HCT116 (cell line): Measurements from ENCODE around the gene GFOD2. TPM values are rescaled to one million over a fixed set of nuclear protein-coding genes. Genes with fewer than 3 reads are reported as not detected.

Experiments used
- ATAC-seq: fragments of 200-7000 bp; cut with Tn5 transposase; 2 replicates; pipeline ENCODE4 v1.9.1; 2020; ENCODE audit warnings: mild to moderate bottlenecking, moderate library complexity
- BruUV-seq: library from RNA; stranded (reverse); fragments of 400-500 nt; replicated peaks from 2 replicates; lab custom pipeline; 2021; lab: Mats Ljungman, UMichigan
- CTCF ChIA-PET: fragments of 300-600 bp; sonication (Branson Sonifier 250); formaldehyde crosslinking; loops from one replicate; lab custom pipeline; 2021; ENCODE audit warnings: antibody characterized with exemption; lab: Charles Lee
- POLR2A ChIA-PET: fragments of 300-600, 350-600 bp; sonication (Branson Sonifier 250); formaldehyde crosslinking; loops from one replicate; lab custom pipeline; 2021; ENCODE audit warnings: antibody characterized with exemption; lab: Charles Lee
- RAD21 ChIA-PET, 2 experiments: fragments of 300-600 bp; sonication (Branson Sonifier 250); formaldehyde crosslinking; loops; one replicate each; lab custom pipeline; 2023; ENCODE audit warnings: low total read pairs in 2 of 2; ENCODE audit not compliant: uncharacterized antibody in 2 of 2, unreplicated experiment in 2 of 2, low non-redundant PET in 1 of 2; lab: Charles Lee
- DNase-seq: peaks from one replicate; pipeline ENCODE4 v3.0.0-alpha.2; 2010; ENCODE audit warnings: low read depth, low spot score
- H2AFZ ChIP-seq: fragments of 200-600 bp; shearing (Covaris generic), sonication (generic); 2 replicates; pipeline ENCODE4 v1.6.1; 2017; ENCODE audit warnings: low read depth, mixed run types, mixed read lengths, antibody characterized with exemption, low read length; ENCODE audit not compliant: poor library complexity, severe bottlenecking
- H3K27ac ChIP-seq: 2 replicates; pipeline ENCODE4 v1.5.1; 2012; ENCODE audit warnings: low read depth, low read length
- H3K27me3 ChIP-seq: fragments of 200-600 bp; sonication (generic); 2 replicates; pipeline ENCODE4 v1.6.1; 2016; ENCODE audit warnings: mixed run types, low read length, mixed read lengths; ENCODE audit not compliant: insufficient read depth
- H3K36me3 ChIP-seq, 2 experiments: fragments of 200-500 bp in 1 of 2; fragments of 200-600 bp in 1 of 2; sonication (Bioruptor generic) in 1 of 2; sonication (generic) in 1 of 2; 2 replicates each; pipeline versions ENCODE4 v1.5.1 to v1.6.1; 2014 to 2016; ENCODE audit warnings: low read length in 2 of 2, inconsistent platforms in 1 of 2, mixed read lengths in 1 of 2, mixed run types in 1 of 2; ENCODE audit not compliant: insufficient read depth in 2 of 2, control insufficient read depth in 1 of 2
- H3K4me1 ChIP-seq, 2 experiments: fragments of 200-600 bp in 1 of 2; sonication (generic) in 1 of 2; 2 replicates each; pipeline versions ENCODE4 v1.5.1 to v1.6.1; 2012 to 2017; ENCODE audit warnings: low read length in 2 of 2, inconsistent platforms in 1 of 2, mild to moderate bottlenecking in 1 of 2, mixed read lengths in 1 of 2, mixed run types in 1 of 2, moderate library complexity in 1 of 2; ENCODE audit not compliant: insufficient read depth in 2 of 2, control insufficient read depth in 1 of 2
- H3K4me2 ChIP-seq: fragments of 200-600 bp; sonication (generic); 2 replicates; pipeline ENCODE4 v1.6.1; 2017; ENCODE audit warnings: mixed run types, low read length, mixed read lengths
- H3K4me3 ChIP-seq, 2 experiments: fragments of 200-600 bp in 1 of 2; sonication (generic) in 1 of 2; replicated peaks in 1 of 2; 2 replicates each; pipeline ENCODE4 v1.5.1; 2011 to 2016; ENCODE audit warnings: low read length in 2 of 2, control low read depth in 1 of 2, low read depth in 1 of 2, mild to moderate bottlenecking in 1 of 2, mixed read lengths in 1 of 2, mixed run types in 1 of 2
- H3K79me2 ChIP-seq: fragments of 200-600 bp; sonication (generic); 2 replicates; pipeline ENCODE4 v1.6.1; 2017; ENCODE audit warnings: mild to moderate bottlenecking, mixed run types, low read length, moderate library complexity, mixed read lengths; ENCODE audit not compliant: insufficient read depth
- H3K9ac ChIP-seq: fragments of 200-600 bp; sonication (generic); 2 replicates; pipeline ENCODE4 v1.6.1; 2016; ENCODE audit warnings: low read length, mixed read lengths
- H3K9me2 ChIP-seq: fragments of 200-600 bp; sonication (generic), shearing (Covaris generic); 2 replicates; pipeline ENCODE4 v1.6.1; 2017; ENCODE audit warnings: mixed run types, mild to moderate bottlenecking, moderate library complexity; ENCODE audit not compliant: insufficient read depth
- H3K9me3 ChIP-seq, 2 experiments: fragments of 200-500 bp in 1 of 2; fragments of 200-600 bp in 1 of 2; sonication (Bioruptor generic) in 1 of 2; sonication (generic) in 1 of 2; 2 replicates each; pipeline ENCODE4 v1.6.1; 2014 to 2017; ENCODE audit warnings: low read length in 2 of 2, mixed read lengths in 2 of 2, inconsistent platforms in 1 of 2, low read depth in 1 of 2, mild to moderate bottlenecking in 1 of 2, mixed run types in 1 of 2, moderate library complexity in 1 of 2; ENCODE audit not compliant: control insufficient read depth in 1 of 2, insufficient read depth in 1 of 2
- H4K20me1 ChIP-seq: fragments of 200-600 bp; sonication (generic), shearing (Covaris generic); 2 replicates; pipeline ENCODE4 v1.6.1; 2017; ENCODE audit warnings: mixed run types, mild to moderate bottlenecking, moderate library complexity; ENCODE audit not compliant: insufficient read depth
- CBX3 ChIP-seq: IDR thresholded peaks from 2 replicates; pipeline ENCODE4 v1.6.1; 2012; ENCODE audit warnings: low read depth
- CEBPB ChIP-seq: IDR thresholded peaks from 2 replicates; pipeline ENCODE4 v1.6.1; 2012; ENCODE audit warnings: low read depth
- EGR1 ChIP-seq: IDR thresholded peaks from 2 replicates; pipeline ENCODE4 v1.6.1; 2012; ENCODE audit warnings: low read depth
- ELF1 ChIP-seq: IDR thresholded peaks from 2 replicates; pipeline ENCODE4 v1.6.1; 2012; ENCODE audit warnings: low read depth, borderline replicate concordance
- EZH2 ChIP-seq: fragments of 200-600 bp; sonication (generic); IDR thresholded peaks from 2 replicates; pipeline ENCODE4 v1.6.1; 2017; ENCODE audit warnings: antibody characterized with exemption, mixed run types
- FOSL1 ChIP-seq: IDR thresholded peaks from 2 replicates; pipeline ENCODE4 v1.6.1; 2012; ENCODE audit warnings: low read depth
- JUND ChIP-seq: IDR thresholded peaks from 2 replicates; pipeline ENCODE4 v1.6.1; 2012
- POLR2AphosphoS5 ChIP-seq: IDR thresholded peaks from 2 replicates; pipeline ENCODE4 v1.6.1; 2011; ENCODE audit warnings: mild to moderate bottlenecking, low read depth, low read length, moderate library complexity
- SIN3A ChIP-seq: IDR thresholded peaks from 2 replicates; pipeline ENCODE4 v1.6.1; 2012; ENCODE audit warnings: low read depth
- SP1 ChIP-seq: IDR thresholded peaks from 2 replicates; pipeline ENCODE4 v1.6.1; 2012; ENCODE audit warnings: low read depth
- TCF7L2 ChIP-seq: IDR thresholded peaks from 2 replicates; pipeline ENCODE4 v1.7.0; 2011; ENCODE audit warnings: borderline replicate concordance, inconsistent platforms; ENCODE audit not compliant: insufficient read depth, insufficient read length; ENCODE audit errors: extremely low read depth
- YY1 ChIP-seq: IDR thresholded peaks from 2 replicates; pipeline ENCODE4 v1.6.1; 2011; ENCODE audit warnings: low read length, low read depth, moderate library complexity, mild to moderate bottlenecking; ENCODE audit not compliant: insufficient replicate concordance; ENCODE audit errors: extremely low read depth
- ZFX ChIP-seq: fragments of 450-650 bp; IDR thresholded peaks from 2 replicates; pipeline ENCODE4 v1.6.1; 2017
- ZNF274 ChIP-seq: fragments of 200-500 bp; sonication (Bioruptor generic); IDR thresholded peaks from 2 replicates; pipeline ENCODE4 v1.6.1; 2014; ENCODE audit warnings: mild to moderate bottlenecking, low read depth, low read length, inconsistent platforms
- intact Hi-C: fragments of 100-400 bp; cut with micrococcal nuclease; formaldehyde crosslinking; loops from 2 replicates; pipeline ENCODE4 v1.10.0; 2022
- total RNA-seq: library from RNA; stranded (reverse); gene quantifications from one replicate; pipeline ENCODE4 v1.2.1, GENCODE V29; 2021; ENCODE audit not compliant: unreplicated experiment
- TF ChIP-seq, protein P1 (sequence below): IDR thresholded peaks from 2 replicates; pipeline ENCODE4 v1.6.1; 2012; ENCODE audit warnings: low read depth
- TF ChIP-seq, protein P2 (sequence below), 3 experiments: fragments of 200-600 bp in 1 of 3; sonication (generic) in 1 of 3; IDR thresholded peaks in 2 of 3; conservative IDR thresholded peaks in 1 of 3; 2 replicates each; pipeline ENCODE4 v1.5.1; 2012 to 2017; ENCODE audit warnings: low read depth in 2 of 3, low read length in 2 of 3, antibody characterized with exemption in 1 of 3, borderline replicate concordance in 1 of 3, control low read depth in 1 of 3, mild to moderate bottlenecking in 1 of 3, mixed read lengths in 1 of 3, mixed run types in 1 of 3, moderate library complexity in 1 of 3; ENCODE audit not compliant: insufficient read depth in 1 of 3
- TF ChIP-seq, protein P3 (sequence below): IDR thresholded peaks from 2 replicates; pipeline ENCODE4 v1.6.1; 2011; ENCODE audit warnings: mild to moderate bottlenecking, low read length, moderate library complexity; ENCODE audit not compliant: insufficient replicate concordance; ENCODE audit errors: extremely low read depth
- TF ChIP-seq, protein P4 (sequence below): IDR thresholded peaks from 2 replicates; pipeline ENCODE4 v1.6.1; 2012

GFOD2 gene
- total RNA-seq, 1 experiment from 2014 or later, result 17.4 TPM

DNA sequence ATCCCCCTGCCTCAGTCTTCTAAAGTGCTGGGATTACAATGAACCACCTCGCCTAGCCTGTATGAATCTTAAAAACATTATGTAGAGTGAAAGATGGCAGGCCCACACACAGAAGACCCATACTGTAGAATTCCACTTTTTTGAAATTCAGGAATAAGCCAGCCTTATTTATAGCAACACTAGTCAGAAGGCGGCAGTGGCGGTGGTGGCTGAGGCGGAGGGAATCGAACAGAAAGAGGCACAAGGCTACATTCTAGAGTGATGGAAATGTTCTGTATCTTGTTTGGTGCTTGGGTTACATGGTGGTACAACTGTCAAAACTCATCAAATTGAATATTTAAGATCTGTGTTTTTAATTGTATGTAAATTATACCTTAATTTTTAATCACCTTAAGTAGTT, 11.3 kb downstream of the GFOD2 start (continued):
- TF ChIP-seq, protein P1, sequence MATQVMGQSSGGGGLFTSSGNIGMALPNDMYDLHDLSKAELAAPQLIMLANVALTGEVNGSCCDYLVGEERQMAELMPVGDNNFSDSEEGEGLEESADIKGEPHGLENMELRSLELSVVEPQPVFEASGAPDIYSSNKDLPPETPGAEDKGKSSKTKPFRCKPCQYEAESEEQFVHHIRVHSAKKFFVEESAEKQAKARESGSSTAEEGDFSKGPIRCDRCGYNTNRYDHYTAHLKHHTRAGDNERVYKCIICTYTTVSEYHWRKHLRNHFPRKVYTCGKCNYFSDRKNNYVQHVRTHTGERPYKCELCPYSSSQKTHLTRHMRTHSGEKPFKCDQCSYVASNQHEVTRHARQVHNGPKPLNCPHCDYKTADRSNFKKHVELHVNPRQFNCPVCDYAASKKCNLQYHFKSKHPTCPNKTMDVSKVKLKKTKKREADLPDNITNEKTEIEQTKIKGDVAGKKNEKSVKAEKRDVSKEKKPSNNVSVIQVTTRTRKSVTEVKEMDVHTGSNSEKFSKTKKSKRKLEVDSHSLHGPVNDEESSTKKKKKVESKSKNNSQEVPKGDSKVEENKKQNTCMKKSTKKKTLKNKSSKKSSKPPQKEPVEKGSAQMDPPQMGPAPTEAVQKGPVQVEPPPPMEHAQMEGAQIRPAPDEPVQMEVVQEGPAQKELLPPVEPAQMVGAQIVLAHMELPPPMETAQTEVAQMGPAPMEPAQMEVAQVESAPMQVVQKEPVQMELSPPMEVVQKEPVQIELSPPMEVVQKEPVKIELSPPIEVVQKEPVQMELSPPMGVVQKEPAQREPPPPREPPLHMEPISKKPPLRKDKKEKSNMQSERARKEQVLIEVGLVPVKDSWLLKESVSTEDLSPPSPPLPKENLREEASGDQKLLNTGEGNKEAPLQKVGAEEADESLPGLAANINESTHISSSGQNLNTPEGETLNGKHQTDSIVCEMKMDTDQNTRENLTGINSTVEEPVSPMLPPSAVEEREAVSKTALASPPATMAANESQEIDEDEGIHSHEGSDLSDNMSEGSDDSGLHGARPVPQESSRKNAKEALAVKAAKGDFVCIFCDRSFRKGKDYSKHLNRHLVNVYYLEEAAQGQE, result no peak
- no peak for TF ChIP-seq TCF7L2
- TF ChIP-seq CBX3, result no peak

DNA sequence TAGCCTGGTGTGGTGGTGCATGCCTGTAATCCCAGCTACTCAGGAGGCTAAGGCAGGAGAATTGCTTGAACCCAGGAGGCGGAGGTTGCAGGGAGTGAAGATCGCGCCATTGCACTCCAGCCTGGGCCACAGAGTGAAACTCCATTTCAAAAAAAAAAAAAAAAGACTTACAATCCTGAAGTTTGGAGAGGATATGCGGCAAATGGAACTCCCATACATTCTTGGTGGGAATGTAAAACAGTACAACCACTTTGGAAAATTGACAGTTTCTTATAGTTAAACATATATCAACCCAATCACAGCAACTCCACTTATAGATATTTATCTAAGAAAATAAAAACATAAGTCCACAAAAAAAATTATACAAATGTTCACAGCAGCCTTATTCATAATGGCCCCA, 11.9 kb downstream of the GFOD2 start:
- POLR2A ChIA-PET, result interaction anchor here (1.0 kb wide), 1 partner anchor 8 kb away, joined by 3 read pairs; no protein-coding TSS in a partner anchor
- CTCF ChIA-PET, result no interaction called here
- H3K27ac ChIP-seq, result no peak overlapping the region
- H3K9me3 ChIP-seq, result no peaks in the 10 kb centered on the region
- ATAC-seq (no peak), DNase-seq (no peak)
- H3K27me3 ChIP-seq, result no peaks in the 10 kb centered on the region
- H3K4me2 ChIP-seq, result no peak overlapping the region
- intact Hi-C loops, result no loop called here
- RAD21 ChIA-PET, result no interaction called here
- H3K4me3 ChIP-seq, result no peak overlapping the region
- no peak overlapping the region for H3K9ac ChIP-seq
- no peaks in the 10 kb centered on the region for H3K9me2 ChIP-seq
- H3K36me3 ChIP-seq, result no peaks in the 10 kb centered on the region
- no peaks in the 10 kb centered on the region for H3K4me1 ChIP-seq
- no TSS peak for BruUV-seq
- H2AFZ ChIP-seq, result no peak overlapping the region
- peaks cover 61% of the 10 kb centered on the region for H3K79me2 ChIP-seq
- 0 out of 2 replicates have a peak, but pooled peaks cover 3% of the 10 kb centered on the region for H4K20me1 ChIP-seq
- TF ChIP-seq FOSL1, result no peak
- TF ChIP-seq ZNF274, result no peak
- TF ChIP-seq ELF1, result no peak
- TF ChIP-seq, protein P2, sequence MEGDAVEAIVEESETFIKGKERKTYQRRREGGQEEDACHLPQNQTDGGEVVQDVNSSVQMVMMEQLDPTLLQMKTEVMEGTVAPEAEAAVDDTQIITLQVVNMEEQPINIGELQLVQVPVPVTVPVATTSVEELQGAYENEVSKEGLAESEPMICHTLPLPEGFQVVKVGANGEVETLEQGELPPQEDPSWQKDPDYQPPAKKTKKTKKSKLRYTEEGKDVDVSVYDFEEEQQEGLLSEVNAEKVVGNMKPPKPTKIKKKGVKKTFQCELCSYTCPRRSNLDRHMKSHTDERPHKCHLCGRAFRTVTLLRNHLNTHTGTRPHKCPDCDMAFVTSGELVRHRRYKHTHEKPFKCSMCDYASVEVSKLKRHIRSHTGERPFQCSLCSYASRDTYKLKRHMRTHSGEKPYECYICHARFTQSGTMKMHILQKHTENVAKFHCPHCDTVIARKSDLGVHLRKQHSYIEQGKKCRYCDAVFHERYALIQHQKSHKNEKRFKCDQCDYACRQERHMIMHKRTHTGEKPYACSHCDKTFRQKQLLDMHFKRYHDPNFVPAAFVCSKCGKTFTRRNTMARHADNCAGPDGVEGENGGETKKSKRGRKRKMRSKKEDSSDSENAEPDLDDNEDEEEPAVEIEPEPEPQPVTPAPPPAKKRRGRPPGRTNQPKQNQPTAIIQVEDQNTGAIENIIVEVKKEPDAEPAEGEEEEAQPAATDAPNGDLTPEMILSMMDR (IDR thresholded peaks at IDR 0.05 in 2 of 3, conservative IDR thresholded peaks at IDR 0.05 in 1 of 3; ENCODE audit: borderline replicate concordance in 1 of 3, insufficient read depth in 1 of 3, low read depth in 2 of 3, low read length in 2 of 3), result no peak
- no peak for TF ChIP-seq CEBPB
- TF ChIP-seq, protein P3, sequence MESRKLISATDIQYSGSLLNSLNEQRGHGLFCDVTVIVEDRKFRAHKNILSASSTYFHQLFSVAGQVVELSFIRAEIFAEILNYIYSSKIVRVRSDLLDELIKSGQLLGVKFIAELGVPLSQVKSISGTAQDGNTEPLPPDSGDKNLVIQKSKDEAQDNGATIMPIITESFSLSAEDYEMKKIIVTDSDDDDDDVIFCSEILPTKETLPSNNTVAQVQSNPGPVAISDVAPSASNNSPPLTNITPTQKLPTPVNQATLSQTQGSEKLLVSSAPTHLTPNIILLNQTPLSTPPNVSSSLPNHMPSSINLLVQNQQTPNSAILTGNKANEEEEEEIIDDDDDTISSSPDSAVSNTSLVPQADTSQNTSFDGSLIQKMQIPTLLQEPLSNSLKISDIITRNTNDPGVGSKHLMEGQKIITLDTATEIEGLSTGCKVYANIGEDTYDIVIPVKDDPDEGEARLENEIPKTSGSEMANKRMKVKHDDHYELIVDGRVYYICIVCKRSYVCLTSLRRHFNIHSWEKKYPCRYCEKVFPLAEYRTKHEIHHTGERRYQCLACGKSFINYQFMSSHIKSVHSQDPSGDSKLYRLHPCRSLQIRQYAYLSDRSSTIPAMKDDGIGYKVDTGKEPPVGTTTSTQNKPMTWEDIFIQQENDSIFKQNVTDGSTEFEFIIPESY, result no peak
- TF ChIP-seq TCF7L2, result no peak
- TF ChIP-seq, protein P4, sequence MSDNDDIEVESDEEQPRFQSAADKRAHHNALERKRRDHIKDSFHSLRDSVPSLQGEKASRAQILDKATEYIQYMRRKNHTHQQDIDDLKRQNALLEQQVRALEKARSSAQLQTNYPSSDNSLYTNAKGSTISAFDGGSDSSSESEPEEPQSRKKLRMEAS, result no peak
- no peak for TF ChIP-seq ZFX
- TF ChIP-seq SIN3A, result no peak
- no peak for TF ChIP-seq POLR2AphosphoS5
- TF ChIP-seq CBX3, result no peak
- TF ChIP-seq SP1, result no peak
- no peak for TF ChIP-seq YY1
- no peak for TF ChIP-seq EGR1
- TF ChIP-seq JUND, result no peak
- no peak for TF ChIP-seq EZH2
